Tibial nerve (tissue), 4 donors: Measurements from ENCODE around the gene ZDHHC20. TPM values are rescaled to one million over a fixed set of nuclear protein-coding genes. Genes with fewer than 3 reads are reported as not detected.

Source experiments
- DNase-seq, 2 donors: peaks; one replicate each; pipeline ENCODE4 v3.0.0-alpha.2; 2019; ENCODE audit warnings: low spot score in 2 of 2
- H3K27ac ChIP-seq, 4 donors: fragments of 200-600 bp; sonication (generic) in 3 of 4; one replicate each; pipeline ENCODE4 v1.5.1; 2017 to 2019; ENCODE audit warnings: mild to moderate bottlenecking in 1 of 4
- H3K27me3 ChIP-seq, 2 donors: fragments of 200-600 bp; sonication (generic) in 1 of 2; one replicate each; pipeline versions ENCODE4 v1.5.1 to v1.6.0; 2017 to 2019
- H3K36me3 ChIP-seq, 3 donors: fragments of 200-600 bp; sonication (generic); one replicate each; pipeline ENCODE4 v1.5.1; 2018 to 2019
- H3K4me1 ChIP-seq, 4 donors: fragments of 200-600 bp; sonication (generic) in 3 of 4; one replicate each; pipeline ENCODE4 v1.5.1; 2017 to 2019
- H3K4me3 ChIP-seq, 4 donors: fragments of 200-600 bp; sonication (generic) in 3 of 4; one replicate each; pipeline ENCODE4 v1.5.1; 2017 to 2019; ENCODE audit warnings: mild to moderate bottlenecking in 1 of 4, moderate library complexity in 1 of 4
- H3K9me3 ChIP-seq, 4 donors: fragments of 200-600 bp; sonication (generic) in 3 of 4; one replicate each; pipeline ENCODE4 v1.5.1; 2017 to 2019
- EP300 ChIP-seq, 2 donors: sonication (generic); formaldehyde crosslinking; IDR thresholded peaks; one replicate each; pipeline ENCODE4 v1.6.1; 2017; ENCODE audit warnings: antibody characterized with exemption in 2 of 2, mild to moderate bottlenecking in 1 of 2
- POLR2A ChIP-seq, 2 donors: fragments of 450-650 bp; IDR thresholded peaks; one replicate each; pipeline ENCODE4 v1.6.1; 2017; ENCODE audit warnings: antibody characterized with exemption in 2 of 2, mild to moderate bottlenecking in 2 of 2, moderate library complexity in 2 of 2
- WGBS, 2 donors: methylation state at CpG; one replicate each; pipeline ENCODE4 v1.1.5; 2018; 5-methylcytosine and 5-hydroxymethylcytosine counted together
- total RNA-seq, 4 donors: library from RNA; depleted of rRNA; stranded (reverse); fragments of >200 nt; gene quantifications; one replicate each; pipeline ENCODE4 v1.1.0, GENCODE V29; 2016
- TF ChIP-seq, protein P1 (sequence below), 5 experiments: fragments of 200-600 bp in 3 of 5; fragments of 450-650 bp in 2 of 5; sonication (generic) in 3 of 5; IDR thresholded peaks; one replicate each; pipeline ENCODE4 v1.5.1; 2016 to 2019; ENCODE audit warnings: antibody characterized with exemption in 5 of 5, mild to moderate bottlenecking in 3 of 5, moderate library complexity in 2 of 5

Gene ZDHHC20
- total RNA-seq, 4 donors from 2014 or later = 46.1 to 61.0 (median 55.5) TPM

DNA sequence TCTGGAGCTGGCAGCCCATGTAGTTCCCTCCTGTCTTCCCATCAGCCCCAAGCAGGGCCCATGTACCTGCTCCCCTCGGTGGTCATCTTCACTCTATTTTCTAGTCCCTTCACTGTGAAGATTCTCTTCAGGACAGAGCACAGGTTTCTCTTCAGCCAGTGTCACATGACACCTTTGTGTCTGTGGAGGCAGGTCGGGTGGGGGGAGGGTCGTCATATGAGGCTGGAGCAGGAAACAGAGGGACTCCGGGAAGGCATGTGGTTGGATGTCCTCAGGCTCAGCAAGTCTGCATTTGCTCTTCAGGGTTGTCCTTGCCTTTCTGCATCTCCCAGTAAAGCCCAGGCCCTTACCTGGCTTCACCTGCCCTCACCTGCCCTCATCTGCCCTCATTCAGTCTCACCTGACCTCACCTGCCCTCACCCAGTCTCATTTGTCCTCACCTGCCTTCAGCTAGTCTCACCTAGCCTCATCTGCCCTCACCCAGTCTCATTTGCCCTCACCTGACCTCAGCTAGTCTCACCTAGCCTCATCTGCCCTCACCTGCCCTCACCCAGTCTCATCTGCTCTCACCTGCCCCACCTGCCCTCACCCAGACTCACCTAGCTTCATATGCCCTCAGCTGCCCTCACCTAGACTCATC, 120.3 kb downstream of the ZDHHC20 start:
- no peak for DNase-seq
- TF ChIP-seq, protein P1, sequence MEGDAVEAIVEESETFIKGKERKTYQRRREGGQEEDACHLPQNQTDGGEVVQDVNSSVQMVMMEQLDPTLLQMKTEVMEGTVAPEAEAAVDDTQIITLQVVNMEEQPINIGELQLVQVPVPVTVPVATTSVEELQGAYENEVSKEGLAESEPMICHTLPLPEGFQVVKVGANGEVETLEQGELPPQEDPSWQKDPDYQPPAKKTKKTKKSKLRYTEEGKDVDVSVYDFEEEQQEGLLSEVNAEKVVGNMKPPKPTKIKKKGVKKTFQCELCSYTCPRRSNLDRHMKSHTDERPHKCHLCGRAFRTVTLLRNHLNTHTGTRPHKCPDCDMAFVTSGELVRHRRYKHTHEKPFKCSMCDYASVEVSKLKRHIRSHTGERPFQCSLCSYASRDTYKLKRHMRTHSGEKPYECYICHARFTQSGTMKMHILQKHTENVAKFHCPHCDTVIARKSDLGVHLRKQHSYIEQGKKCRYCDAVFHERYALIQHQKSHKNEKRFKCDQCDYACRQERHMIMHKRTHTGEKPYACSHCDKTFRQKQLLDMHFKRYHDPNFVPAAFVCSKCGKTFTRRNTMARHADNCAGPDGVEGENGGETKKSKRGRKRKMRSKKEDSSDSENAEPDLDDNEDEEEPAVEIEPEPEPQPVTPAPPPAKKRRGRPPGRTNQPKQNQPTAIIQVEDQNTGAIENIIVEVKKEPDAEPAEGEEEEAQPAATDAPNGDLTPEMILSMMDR (IDR thresholded peaks at IDR 0.05) = no peak
- TF ChIP-seq EP300 (IDR thresholded peaks at IDR 0.05) = no peak
- no peak for TF ChIP-seq POLR2A (IDR thresholded peaks at IDR 0.05)
- Histone ChIP-seq H3K4me1 (no peaks in the 10 kb centered on the region), H3K9me3 (peaks cover 0 to 8% (median 0%) of the 10 kb centered on the region in 4 donors), H3K36me3 (no peaks in the 10 kb centered on the region), H3K27ac (no peak overlapping the region), H3K27me3 (no peaks in the 10 kb centered on the region), H3K4me3 (no peak overlapping the region)
- 27 to 34% methylated on average over 3 to 4 of the region's 4 CpGs for WGBS, 2 donors

DNA sequence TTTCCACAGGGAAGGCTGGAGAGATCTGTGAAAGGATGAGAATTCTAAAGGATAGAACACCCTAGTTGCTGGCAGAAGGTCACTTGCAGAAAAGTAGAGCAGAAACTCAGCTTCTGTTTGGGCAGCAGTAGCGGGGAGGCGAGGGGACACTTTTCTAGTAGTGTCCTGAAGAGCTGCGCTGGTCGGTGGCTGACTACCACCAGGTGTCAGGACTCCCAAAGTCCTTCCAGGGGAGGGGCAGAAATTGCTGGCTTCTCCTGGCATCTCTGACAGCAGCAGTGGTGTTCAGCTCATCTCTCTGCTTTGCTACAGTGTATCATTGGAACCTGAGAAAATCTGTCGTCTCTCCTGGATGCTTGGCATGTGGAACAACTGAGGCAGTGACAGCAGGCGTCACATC, 120.9 kb downstream of the ZDHHC20 start:
- no peaks in the 10 kb centered on the region for H3K36me3 ChIP-seq
- DNase-seq = no peak
- no peak overlapping the region for H3K4me3 ChIP-seq
- WGBS, 2 donors = 80 to 83% methylated on average over 6 of the region's 6 CpGs
- H3K27me3 ChIP-seq = no peaks in the 10 kb centered on the region
- no peak for TF ChIP-seq EP300 (IDR thresholded peaks at IDR 0.05)
- no peak for TF ChIP-seq POLR2A (IDR thresholded peaks at IDR 0.05)
- TF ChIP-seq, protein P1 (IDR thresholded peaks at IDR 0.05) = no peak
- H3K9me3 ChIP-seq = peaks cover 0 to 8% (median 0%) of the 10 kb centered on the region in 4 donors
- H3K4me1 ChIP-seq = no peaks in the 10 kb centered on the region
- no peak overlapping the region for H3K27ac ChIP-seq

DNA sequence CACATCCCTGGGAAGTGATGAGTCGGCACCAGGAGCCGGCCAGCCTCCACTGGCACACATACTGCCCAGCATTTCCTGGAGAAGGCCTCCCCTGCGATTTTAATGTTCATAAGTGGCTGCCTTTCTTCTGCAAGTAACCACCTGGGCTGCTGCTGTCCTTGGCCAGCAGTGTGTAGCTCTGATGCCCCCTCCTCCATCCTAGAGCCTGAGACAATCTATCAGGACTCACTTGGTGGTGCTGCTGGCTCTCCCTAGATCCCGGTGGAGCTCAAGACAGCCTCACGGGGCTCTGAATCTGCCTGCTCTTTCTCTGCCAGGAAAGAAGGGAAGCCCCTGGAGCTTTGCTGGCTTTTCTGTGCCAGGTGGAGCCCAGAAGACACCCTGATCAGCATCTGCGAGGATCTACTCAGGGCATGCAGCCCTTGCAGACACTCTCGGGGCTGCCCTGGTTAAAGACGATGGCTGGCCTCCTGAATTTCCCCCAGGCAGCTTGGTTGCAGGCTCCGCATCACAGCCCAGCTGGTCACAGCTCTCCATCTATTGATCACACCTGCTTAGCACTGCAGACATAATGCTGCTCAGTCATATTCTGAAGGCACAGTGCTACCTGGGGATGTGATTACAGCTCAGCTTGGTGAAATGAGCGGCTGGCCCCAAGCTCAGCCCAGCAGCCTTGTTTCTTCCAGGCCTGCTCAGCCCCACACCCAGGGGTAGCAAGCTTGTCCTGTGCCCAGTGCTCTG, 122.3 kb downstream of the ZDHHC20 start:
- 57 to 67% methylated on average over 9 to 10 of the region's 10 CpGs for WGBS, 2 donors
- TF ChIP-seq EP300 (IDR thresholded peaks at IDR 0.05) = no peak
- TF ChIP-seq, protein P1 (IDR thresholded peaks at IDR 0.05) = no peak
- no peak for TF ChIP-seq POLR2A (IDR thresholded peaks at IDR 0.05)
- Histone ChIP-seq H3K9me3 (peaks cover 0 to 11% (median 0%) of the 10 kb centered on the region in 4 donors), H3K36me3 (peaks cover 0 to under 1% (median 0%) of the 10 kb centered on the region in 3 donors), H3K4me3 (no peak overlapping the region), H3K27me3 (no peaks in the 10 kb centered on the region), H3K4me1 (no peaks in the 10 kb centered on the region), H3K27ac (no peak overlapping the region)
- DNase-seq = no peak

DNA sequence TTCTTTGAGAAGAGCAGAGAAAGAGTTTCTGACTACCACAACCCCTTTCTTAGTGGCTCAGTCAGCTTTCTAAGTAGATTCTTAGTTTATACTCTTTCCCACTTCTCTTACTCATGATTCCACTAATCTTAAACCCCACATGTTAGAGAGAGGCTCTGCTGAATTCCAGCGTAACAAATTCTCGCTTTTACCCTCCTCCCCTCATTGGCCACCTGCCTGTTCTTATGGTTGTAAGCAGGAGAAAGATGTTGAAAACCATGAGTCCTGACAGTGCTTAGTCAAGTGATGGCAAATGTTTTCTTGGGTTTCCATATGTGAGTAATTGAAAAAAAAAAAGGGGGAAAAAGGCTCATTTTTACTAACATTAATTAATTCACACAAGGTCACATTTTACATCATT, 125.9 kb downstream of the ZDHHC20 start:
- DNase-seq = no peak
- no peaks in the 10 kb centered on the region for H3K27me3 ChIP-seq
- WGBS, 2 donors = 41 to 83% methylated on average over 2 of the region's 2 CpGs
- H3K4me1 ChIP-seq = no peaks in the 10 kb centered on the region
- no peak overlapping the region for H3K27ac ChIP-seq
- no peak overlapping the region for H3K4me3 ChIP-seq
- TF ChIP-seq POLR2A (IDR thresholded peaks at IDR 0.05) = no peak
- no peak for TF ChIP-seq EP300 (IDR thresholded peaks at IDR 0.05)
- TF ChIP-seq, protein P1 (IDR thresholded peaks at IDR 0.05) = no peak
- H3K9me3 ChIP-seq = peaks cover 0 to 18% (median 0%) of the 10 kb centered on the region in 4 donors
- peaks cover 0 to 35% (median 0%) of the 10 kb centered on the region in 3 donors for H3K36me3 ChIP-seq
